Activated CD4-positive, alpha-beta T cell treated with anti-CD3 and anti-CD28 coated beads, Interleukin-2, Interleukin-4, amounts not matched to agents 100 ng/mL and 50 ng/mL, durations not matched to agents 16 hours and 8 hours (primary cell): ENCODE results near the gene NT5E.
A peak's percentile ranks its signal among the peaks of the same experiment; 100 is the strongest.
"Not testable (repeated sequence)": the region's sequence is repeated elsewhere in the genome, so short reads cannot be mapped to it uniquely, and the experiment has no call there.

ENCODE experiments used
- DNase-seq: peaks from one replicate; pipeline ENCODE4 v3.0.0-alpha.2; 2020; ENCODE audit warnings: low spot score

Gene NT5E

DNA sequence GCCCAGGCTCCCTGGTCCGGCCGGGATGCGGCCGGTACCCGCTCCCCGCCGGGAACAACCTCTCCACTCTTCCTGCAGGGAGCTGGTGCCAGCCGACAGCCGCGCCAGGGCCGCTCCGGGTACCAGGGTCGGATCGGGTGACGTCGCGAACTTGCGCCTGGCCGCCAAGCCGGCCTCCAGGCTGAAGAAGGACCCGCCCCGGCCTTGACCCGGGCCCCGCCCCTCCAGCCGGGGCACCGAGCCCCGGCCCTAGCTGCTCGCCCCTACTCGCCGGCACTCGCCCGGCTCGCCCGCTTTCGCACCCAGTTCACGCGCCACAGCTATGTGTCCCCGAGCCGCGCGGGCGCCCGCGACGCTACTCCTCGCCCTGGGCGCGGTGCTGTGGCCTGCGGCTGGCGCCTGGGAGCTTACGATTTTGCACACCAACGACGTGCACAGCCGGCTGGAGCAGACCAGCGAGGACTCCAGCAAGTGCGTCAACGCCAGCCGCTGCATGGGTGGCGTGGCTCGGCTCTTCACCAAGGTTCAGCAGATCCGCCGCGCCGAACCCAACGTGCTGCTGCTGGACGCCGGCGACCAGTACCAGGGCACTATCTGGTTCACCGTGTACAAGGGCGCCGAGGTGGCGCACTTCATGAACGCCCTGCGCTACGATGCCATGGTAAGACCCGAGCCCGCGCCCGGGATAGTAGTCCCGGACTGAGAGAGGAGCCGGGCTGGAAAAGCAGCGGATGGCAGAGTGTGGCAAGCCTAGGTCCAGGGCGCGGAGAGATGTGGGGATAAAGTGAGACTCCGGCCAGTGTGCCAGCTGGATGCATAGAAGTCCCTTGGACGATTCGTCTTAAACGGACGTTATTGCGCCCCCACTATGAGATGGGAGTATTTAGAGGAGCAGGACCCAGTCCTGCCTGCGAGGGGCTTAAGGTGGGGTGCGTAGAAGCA lies at the start of gene NT5E:
Gene NT5E (plus strand): TSS at position 266 of the 942 bp plus-strand sequence. CDS start 57 bp downstream, at position 323.
- peak; percentile 14 for DNase-seq

DNA sequence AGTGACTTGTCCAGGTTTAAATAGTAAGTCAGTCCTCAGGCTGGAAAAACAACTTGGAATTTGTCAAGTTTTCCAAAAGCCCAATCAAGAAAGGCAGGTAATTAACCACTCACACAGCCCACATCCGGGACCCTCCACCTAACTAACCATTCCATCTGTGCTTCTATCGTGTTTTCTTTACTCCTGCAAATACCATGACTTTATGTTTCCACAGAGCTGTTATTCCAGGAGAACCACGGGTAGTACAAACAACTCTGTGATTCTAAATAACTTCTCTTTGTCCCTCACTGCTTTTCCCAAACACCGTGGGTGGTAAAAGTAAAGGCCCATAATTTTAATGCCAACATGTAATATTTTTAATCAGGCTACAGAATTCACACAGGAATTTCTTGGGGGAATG lies 49.6 kb upstream of the NT5E start:
- no peak for DNase-seq

DNA sequence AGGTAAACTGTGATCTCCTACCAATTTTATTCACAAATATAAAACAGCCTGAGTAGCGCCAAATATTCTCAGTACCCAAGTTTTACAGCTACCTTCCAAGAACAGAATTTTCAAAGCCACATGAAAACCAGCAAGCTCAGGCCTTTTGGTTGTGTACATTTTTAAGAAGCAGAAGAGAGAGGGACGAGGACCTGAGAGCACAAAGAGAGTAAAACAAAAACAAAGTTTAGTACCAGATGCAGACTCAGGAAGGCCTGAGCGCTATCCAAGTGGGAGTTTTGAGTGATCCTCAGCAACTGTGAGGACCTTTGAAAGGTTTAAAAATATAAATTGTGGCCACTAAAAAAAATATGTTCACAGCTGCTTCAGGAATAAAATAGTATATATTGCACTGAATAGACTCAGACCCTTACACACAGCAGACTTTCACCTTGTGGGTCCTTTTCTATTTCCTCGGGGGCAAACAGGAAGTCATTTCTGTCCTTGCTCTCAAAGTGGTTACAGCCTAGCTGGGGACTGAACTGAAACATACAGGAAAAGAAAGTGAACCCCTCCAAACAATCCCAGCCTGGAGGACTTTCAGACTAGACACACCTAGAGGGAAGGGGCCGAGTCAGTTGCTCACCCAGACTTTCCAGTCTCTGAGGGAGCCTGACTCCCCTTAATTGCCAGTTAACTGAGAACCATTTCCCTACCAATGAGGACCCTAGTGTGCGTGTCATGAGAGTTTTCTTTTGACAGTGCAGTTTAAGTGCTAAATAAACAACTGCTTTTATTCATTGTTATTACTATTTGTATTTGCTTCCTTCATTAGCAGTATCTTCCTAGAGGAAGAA lies 48.5 kb upstream of the NT5E start:
- DNase-seq: no peak

DNA sequence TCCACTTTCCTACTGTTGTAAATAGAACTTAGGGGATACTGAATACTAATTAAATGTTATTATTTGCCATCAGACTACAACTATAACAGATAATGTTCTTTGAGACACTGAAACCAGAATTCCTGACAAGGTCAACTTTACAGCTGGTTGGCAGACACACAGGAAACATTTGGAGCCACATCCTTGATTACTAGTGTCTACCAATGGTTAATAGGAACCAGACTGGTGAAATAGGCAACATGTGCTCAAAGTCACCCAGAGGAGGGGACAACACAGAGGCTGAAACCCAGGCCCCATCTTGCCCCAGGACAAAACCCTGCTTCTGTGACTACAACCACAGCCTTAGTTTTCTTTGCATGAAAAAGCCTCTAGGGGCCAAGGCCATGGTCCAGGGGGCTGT lies 47.8 kb upstream of the NT5E start:
- no peak for DNase-seq

DNA sequence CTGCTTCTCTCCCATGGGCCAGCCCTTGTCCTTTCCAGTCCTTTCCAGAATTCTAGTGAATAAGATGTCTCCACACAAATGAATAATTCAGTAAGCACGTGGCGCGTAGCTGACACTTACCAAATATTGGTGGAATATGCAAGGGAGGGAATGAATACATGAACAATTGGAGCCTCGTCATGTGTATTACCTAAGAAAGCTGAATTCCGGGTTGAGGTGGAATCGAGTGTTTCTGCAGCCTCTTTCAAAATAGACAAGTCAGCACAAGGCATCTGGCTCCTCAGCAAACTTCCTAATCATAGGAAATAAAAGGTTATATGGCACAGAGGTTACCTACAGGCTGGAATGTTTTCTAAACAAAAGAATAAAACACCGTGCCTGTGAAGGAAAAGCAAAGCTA lies 47.0 kb upstream of the NT5E start:
- no peak for DNase-seq

DNA sequence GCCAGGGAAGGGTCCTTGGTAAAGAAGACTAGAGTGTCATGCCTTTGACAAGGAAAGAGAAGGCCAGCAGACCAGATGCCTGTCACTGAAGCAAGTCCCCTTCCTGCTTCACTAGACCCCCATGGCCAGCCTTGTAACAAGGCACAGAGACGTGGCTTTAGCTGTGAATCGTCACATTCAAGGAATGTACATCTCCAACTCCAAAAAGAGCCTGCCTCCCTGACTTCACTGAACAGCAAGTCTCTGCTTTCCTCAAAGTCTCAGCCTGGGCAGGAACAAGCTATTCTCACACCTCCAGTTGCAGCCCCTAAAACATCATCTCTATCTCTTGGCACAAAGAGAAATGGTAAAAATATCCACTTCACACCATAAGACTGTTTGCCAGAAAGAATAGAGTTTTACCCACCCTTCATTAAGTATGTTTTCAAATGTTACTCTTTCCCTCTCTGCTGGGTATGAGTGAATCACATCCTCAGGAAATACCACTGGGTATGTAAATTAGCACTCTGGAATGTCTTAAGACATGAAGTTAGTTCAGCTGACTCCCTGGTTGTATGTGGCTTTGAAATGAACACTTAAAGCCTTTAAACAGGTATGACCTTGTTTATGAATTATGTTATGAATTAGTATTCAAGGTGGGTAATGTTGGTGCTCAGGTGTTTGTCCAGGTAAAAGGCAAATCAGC lies 46.4 kb upstream of the NT5E start:
- DNase-seq: no peak

DNA sequence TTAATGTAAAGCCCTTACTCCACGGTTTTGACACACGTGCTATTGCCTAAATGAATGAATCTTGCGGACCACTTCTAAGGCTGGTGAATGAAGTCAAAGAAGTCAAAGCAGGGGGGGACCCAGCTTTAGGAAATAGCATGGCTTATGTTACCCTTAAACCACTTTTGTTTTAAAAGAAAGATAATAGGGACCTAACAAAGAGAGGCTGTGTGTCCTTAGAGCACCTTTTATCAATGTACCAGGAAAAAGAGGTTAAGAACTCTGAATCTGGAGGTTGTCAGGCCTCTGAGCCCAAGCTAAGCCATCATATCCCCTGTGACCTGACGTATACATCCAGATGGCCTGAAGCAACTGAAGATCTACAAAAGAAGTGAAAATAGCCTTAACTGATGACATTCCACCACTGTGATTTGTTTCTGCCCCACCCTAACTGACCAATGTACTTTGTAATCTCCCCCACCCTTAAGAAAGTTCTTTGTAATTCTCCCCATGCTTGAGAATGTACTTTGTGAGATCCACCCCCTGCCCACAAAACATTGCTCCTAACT lies 45.8 kb upstream of the NT5E start:
- not testable (repeated sequence) for DNase-seq

DNA sequence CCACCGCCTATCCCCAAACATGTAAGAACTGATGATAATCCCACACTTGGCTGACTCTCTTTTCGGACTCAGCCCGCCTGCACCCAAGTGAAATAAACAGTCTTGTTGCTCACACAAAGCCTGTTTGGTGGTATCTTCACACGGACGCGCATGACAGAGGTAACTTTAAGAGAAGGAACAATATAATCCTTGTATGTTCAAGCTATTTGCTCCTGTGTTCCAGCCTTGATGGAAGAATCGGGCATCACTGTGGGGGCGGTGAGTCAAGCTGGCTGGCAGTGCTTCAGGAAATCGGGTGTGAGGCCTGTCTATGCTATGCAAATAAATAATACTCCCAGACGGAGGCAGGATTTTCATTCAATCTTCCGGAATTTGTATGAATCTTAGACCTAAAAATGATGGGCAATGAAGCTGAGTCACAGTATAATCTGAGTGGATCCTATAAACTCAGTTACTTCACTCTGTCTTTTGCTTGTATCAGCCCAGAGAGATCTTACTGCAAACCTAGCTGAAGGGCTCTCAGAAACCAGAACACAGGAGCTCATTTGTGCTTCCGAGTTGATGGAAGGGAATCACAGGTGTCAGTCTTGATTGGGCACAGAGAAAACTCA lies 45.2 kb upstream of the NT5E start:
- DNase-seq: no peak

DNA sequence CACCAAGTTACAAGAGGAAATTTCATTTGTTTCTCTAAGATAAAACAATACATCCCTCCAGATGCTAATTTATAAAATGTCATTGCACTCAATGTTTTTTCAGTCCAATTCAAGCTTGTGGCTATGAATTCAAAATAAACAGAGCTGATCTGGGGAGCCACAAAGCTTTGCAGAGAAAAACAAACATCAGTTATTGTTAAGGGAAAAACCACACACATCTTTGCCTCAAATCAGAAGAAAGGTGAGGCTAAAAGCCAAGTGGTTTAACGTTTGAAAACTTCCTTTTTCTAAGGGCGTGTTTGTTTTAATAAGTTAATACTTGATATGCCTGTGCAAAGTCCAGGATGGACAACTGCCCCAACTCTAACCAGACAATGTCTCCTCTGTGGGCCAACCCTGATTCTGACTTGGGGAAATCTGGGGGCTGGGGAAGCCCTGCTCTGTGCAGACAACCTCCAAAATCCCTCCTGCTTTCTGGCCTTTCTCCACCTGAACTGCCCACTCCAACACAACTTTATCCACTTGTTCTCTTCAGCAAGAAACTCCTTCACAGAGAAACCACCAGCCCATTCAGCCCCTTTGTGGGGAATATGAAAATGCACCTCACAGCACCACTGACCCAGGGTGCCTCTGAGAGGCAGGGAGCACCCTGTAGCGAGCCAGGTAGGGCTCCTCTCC lies 44.6 kb upstream of the NT5E start:
- no peak for DNase-seq

DNA sequence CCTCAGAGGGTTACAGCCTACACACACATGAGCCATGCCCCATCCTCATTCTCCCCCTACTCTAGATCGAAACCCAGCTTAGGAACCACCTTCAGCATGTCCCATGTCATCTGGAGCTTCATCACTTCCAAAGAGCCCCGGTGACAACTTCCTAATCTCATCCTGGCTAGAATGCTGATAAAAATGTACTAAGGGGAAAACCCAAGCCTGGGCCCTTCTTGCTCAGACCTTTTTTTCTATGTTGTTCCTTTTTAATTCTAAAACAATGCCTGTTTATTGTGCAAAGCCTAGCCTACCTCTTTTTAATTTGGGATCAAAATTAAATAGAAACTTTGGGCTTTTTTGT lies 44.1 kb upstream of the NT5E start:
- no peak for DNase-seq

DNA sequence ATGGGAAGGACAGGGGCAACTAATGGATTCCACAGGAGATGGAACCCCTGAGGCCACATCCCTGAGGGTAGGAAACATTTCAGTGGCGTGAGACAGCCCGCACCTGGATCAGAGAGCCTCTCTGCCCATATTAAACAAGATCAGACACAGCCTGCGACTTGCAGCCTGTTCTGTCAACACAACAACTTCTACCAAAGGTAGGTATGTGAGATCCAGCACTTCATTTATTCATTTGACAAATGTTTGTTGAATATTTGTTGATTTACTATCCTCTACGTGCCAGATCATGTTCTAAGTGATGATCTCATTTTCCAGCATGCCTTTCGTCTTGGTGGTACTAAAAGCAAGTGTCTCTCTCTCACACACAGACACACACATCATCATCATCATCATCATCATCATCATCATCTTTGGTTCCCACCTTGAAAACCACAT lies 43.2 kb upstream of the NT5E start:
- DNase-seq: no peak

DNA sequence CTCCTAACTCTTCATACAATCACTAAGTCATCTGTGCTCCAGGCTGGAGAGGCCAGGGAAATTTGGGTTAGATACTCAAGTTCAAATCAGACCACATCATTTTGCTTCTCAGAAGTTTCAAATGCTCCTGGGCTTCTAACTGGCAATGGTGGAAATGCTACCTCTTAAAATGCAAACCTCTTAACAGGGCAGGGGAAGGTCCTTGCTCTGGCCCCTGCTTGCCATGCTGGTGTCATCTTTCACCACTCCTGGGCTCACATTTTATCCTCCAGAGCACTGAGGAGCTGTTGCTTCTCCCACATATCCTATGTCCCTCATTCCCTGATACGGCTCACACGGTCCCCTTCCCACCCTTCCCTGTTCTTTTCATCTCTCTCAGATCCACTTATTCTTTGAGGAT lies 41.8 kb upstream of the NT5E start:
- no peak for DNase-seq

DNA sequence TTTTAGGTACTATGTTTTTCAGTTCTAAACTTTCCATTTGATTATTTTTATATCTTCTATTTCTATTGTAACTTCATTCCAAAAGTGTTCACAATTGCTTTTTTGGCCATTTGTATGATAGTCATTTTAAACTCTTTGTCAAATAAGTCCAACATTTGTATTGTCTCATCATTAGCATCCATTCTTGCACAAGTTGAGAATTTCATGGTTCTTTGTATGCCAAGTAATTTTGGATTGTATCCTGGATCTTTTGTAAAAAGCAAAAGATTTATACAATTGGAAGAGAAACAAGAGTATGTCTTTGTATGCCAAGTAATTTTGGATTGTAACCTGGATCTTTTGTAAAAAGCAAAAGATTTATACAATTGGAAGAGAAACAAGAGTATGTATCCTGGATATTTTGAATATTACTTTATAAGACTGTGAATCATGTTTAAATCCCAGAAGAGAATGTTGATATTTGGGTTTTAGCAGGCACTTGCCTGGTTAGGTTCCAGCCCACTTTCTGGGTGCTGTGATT lies 36.9 kb upstream of the NT5E start:
- DNase-seq: no peak

DNA sequence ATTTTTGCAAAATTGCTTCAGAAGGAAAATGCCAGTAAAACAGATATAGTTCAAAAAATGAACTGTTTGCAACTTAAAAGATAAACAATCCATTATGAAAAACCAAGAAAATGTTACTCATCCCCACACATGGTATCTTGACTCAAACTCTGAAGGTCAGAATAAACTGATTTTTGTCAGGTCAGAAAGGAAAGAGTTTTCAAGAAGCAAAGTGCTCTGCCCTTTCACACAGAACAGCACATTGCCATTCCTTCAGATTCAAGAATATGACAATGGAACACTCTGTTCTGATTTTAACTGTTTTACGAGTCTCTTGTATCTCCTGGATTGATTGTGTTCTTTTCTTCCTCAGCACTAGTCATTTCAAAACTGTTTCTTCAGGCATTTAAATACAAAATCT lies 33.8 kb upstream of the NT5E start:
- no peak for DNase-seq

DNA sequence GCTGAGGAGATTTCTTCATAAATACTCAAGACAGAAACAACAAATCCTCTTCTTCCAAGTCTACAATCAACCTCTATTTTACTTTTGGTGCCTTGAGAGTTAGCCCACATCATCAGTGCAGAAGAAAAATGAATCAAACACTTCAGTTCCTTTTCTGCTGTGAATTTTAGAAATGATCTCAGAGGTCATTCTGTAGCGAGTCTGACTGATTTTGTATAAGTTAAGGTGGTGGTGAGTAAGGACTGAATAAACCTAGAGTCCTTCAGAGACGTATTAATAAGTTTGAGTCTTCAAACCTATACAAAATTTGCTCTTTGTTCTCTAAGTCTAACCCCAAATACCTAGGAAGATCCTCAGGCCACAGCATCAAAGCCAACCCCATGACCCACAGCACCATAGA lies 33.1 kb upstream of the NT5E start:
- DNase-seq: no peak

DNA sequence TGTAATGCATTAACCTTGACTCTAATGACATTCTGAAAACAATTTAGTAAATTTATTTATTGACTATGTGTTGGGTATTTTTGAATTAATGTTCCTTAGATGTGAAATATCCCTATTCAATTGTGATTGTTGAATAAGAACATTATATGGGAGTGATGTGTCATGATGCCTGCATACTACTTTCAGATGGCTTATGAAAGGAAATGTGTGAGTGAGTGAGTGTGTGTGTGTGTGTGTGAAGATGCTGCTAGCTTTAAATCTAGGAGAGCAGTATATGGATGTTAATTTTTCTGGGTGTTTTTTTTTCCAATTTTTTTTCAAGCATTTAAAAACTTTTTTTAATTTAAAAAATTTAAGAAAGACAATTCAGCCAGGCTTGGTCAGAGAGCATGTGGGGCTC lies 32.5 kb upstream of the NT5E start:
- no peak for DNase-seq

DNA sequence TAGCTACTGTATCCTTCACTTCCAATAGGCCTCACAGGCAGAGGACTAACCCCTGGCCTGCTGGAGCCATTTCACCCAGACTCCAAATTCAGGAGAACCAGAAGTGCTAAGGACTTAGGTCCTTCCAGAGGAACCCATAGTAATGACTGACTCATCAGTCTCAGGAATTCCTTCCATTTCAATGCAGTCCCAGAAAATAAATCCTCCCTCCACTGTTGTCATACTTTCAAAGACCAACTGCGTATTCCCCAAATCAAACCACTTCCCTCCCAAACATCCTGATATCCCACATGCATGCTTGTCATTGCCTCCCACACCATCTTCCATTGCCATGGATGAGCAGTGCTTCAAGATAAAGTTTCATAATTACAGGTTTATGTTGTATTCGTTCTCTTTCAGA lies 31.8 kb upstream of the NT5E start:
- DNase-seq: no peak

DNA sequence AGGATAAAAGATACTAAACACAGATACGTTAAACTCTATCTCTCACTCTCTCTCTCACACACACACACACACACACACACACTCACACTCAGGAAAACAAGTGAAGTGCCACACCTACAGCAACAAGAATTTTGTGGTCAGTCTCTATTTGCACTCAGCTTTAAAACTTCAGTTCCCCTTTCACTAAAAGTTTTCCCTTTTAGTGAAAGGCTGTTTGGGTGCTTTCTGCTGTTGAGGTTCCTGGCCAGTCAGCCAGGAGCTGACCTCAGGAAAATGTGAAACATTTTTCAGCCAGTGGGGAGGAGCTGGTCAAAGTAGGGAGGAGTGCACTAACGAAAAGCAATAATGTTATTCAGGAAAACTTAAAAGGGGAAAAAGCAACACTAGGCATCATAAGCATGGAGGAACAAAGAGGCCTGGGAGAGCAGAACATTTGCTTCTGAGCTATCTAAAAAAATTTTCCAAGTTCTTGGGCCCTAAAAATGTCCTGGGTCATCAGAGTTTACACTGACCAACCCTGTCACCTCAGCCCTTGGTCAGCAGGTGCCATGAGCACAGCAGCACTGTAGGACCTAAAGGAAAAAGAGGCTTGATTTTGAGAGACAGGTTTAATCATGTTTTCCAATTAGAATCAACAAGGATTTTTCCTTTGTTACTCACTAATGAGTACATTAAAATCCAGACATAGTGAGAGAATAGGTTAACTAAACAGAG lies 30.7 kb upstream of the NT5E start:
- no peak for DNase-seq

DNA sequence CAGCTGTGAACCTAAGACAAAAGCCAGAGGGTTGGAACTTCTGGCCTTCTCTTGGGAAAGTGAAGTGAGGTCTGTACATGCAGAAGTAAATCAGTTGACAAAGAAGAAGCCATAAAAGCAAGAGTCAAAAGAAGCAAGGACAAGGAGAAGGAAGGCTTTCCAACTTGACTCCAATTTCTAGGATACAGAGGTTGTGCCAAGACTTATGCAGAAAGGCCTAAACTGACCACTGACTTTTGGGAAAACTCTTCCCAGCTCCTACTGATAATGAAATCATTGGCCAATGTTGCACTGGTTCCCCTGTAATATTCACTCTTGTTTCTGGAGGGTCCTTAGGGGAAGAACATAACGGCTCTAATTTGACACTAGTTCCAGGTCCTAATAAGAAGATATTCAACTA lies 29.3 kb upstream of the NT5E start:
- DNase-seq: no peak

DNA sequence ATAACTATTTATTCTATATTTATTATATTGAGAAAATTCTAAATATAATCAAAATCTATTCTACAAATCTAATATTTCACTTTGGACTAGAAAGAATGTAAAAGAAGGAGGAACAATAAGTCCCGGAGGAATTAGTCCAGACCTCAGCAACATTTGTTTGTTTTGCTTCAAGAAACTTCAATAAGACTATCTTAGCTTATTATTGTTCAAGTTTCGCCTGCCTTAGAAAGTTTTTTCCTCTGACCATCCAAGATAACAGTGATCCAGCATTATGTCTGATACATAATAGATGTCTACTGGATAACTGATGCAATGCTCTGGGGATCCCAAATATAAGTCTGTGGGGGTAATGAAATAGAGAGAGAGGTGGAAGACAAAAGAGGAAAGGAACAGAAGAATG lies 28.7 kb upstream of the NT5E start:
- DNase-seq: no peak
